GM20000 (cell line): ENCODE results near the gene HSF5.
A peak's percentile ranks its signal among the peaks of the same experiment; 100 is the strongest.

Experiments used
- DNase-seq: peaks from one replicate; pipeline ENCODE4 v3.0.0; 2012; ENCODE audit warnings: low spot score
- TF ChIP-seq, protein P1 (sequence below): IDR thresholded peaks from 2 replicates; pipeline ENCODE4 v1.5.1; 2012; ENCODE audit warnings: mild to moderate bottlenecking, control low read depth; ENCODE audit errors: extremely low read depth, missing control alignments

Gene HSF5

GRCh38 chr17:58383892-58384462 lies 104.2 kb downstream of the HSF5 start:
- TF ChIP-seq, protein P1, sequence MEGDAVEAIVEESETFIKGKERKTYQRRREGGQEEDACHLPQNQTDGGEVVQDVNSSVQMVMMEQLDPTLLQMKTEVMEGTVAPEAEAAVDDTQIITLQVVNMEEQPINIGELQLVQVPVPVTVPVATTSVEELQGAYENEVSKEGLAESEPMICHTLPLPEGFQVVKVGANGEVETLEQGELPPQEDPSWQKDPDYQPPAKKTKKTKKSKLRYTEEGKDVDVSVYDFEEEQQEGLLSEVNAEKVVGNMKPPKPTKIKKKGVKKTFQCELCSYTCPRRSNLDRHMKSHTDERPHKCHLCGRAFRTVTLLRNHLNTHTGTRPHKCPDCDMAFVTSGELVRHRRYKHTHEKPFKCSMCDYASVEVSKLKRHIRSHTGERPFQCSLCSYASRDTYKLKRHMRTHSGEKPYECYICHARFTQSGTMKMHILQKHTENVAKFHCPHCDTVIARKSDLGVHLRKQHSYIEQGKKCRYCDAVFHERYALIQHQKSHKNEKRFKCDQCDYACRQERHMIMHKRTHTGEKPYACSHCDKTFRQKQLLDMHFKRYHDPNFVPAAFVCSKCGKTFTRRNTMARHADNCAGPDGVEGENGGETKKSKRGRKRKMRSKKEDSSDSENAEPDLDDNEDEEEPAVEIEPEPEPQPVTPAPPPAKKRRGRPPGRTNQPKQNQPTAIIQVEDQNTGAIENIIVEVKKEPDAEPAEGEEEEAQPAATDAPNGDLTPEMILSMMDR, result no peak
- DNase-seq, result no peak

GRCh38 chr17:58382872-58383242 lies 105.4 kb downstream of the HSF5 start:
- TF ChIP-seq, protein P1, result no peak
- DNase-seq, result no peak

DNA sequence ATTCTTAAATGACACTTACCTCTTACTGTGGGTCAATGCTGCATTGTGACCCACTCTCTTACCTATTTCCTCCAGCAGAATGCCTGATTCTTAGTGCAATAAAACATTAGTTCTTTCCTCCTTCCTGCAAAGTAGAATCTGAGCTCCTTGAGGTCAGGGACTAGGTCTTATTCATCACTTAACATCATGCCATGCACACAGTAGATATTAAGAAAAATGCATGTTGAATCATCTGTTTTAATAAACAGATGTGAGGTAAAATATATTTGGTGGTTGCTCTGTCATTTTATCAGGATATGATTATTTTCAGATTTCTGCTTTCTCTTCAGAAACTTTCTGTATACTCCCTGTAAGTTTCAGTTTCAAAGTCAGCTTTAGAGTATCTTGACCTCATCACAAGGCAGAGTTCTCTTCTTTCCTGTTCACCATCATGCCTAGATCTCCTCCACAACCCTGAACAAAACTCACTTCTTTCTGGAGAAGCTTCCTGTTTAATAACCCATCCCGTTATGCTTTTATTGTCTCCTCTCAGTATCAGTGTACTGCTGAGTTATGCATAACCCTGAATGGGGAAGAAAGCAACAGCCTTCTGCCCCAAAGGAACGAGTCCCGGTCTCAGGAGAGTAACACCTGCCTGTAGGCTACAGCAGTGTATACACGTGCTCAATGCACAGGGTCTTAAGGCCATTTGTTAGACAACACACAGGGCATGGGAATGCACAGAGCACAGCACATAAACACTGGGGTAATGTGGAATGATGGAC lies 105.9 kb downstream of the HSF5 start:
- peak; percentile 53 for DNase-seq
- TF ChIP-seq, protein P1, result no peak

GRCh38 chr17:58381124-58382035 lies 106.8 kb downstream of the HSF5 start:
- TF ChIP-seq, protein P1, result no peak
- DNase-seq, result no peak

GRCh38 chr17:58380207-58381123 lies 107.7 kb downstream of the HSF5 start:
- no peak for DNase-seq

DNA sequence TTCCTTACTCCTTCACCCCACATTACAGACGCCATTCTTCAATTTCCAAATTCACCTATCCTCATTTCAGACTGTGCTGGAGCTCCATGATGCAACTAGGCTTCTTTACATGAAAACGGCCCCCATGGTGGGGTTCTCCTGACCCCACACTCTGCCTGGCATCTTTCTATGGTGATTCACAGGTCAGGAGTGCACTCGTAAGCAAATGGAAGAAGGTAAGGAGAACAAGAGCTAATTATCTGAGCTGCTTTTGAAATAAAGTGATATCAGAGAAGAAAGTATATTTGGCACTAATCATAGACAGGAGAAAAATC lies 108.7 kb downstream of the HSF5 start:
- TF ChIP-seq, protein P1, result no peak
- no peak for DNase-seq

More at GRCh38 chr17:58380207-58381123, 107.7 kb downstream of the HSF5 start:
- TF ChIP-seq, protein P1, result no peak
